KMS-11 (cell line): ENCODE data around the gene RCL1.

Experiments
- H2AFZ ChIP-seq: fragments of 200-600 bp; sonication (generic); 2 replicates; pipeline ENCODE4 v1.6.1; 2016; ENCODE audit warnings: antibody characterized with exemption, mixed run types, low read depth
- H3K27ac ChIP-seq: fragments of 200-600 bp; sonication (generic); 2 replicates; pipeline ENCODE4 v1.6.1; 2016; ENCODE audit warnings: mild to moderate bottlenecking, mixed run types
- H3K27me3 ChIP-seq: fragments of 200-600 bp; sonication (generic); 2 replicates; pipeline ENCODE4 v1.6.1; 2017; ENCODE audit warnings: mild to moderate bottlenecking, low read depth, mixed run types, moderate library complexity; ENCODE audit not compliant: insufficient read depth
- H3K36me3 ChIP-seq: fragments of 200-600 bp; sonication (generic); 2 replicates; pipeline ENCODE4 v1.6.1; 2017; ENCODE audit warnings: mild to moderate bottlenecking, mixed run types; ENCODE audit not compliant: insufficient read depth
- H3K4me1 ChIP-seq: fragments of 200-600 bp; sonication (generic); 2 replicates; pipeline ENCODE4 v1.6.1; 2016; ENCODE audit warnings: mild to moderate bottlenecking, low read depth, mixed run types; ENCODE audit not compliant: poor library complexity, severe bottlenecking
- H3K4me2 ChIP-seq: fragments of 200-600 bp; sonication (generic); 2 replicates; pipeline ENCODE4 v1.7.0; 2016; ENCODE audit warnings: mild to moderate bottlenecking, mixed run types
- H3K4me3 ChIP-seq: fragments of 200-600 bp; sonication (generic); IDR thresholded peaks from 2 replicates; pipeline ENCODE4 v1.6.1; 2017; ENCODE audit warnings: low read depth, low read length, mixed read lengths; ENCODE audit not compliant: insufficient read depth
- H3K79me2 ChIP-seq: fragments of 200-600 bp; sonication (generic); 2 replicates; pipeline ENCODE4 v1.6.1; 2016; ENCODE audit warnings: low read depth, mixed run types; ENCODE audit not compliant: insufficient read depth
- H3K9ac ChIP-seq: fragments of 200-600 bp; sonication (generic); 2 replicates; pipeline ENCODE4 v1.6.1; 2016; ENCODE audit warnings: mild to moderate bottlenecking, mixed run types
- H4K20me1 ChIP-seq: fragments of 200-600 bp; sonication (generic); 2 replicates; pipeline ENCODE4 v1.6.1; 2016; ENCODE audit warnings: mild to moderate bottlenecking, mixed run types; ENCODE audit not compliant: insufficient read depth
- CTCF ChIP-seq: fragments of 200-600 bp; sonication (generic); conservative IDR thresholded peaks from 2 replicates; pipeline ENCODE4 v1.6.1; 2017; ENCODE audit warnings: low read depth, mild to moderate bottlenecking, antibody characterized with exemption, low read length, moderate library complexity, mixed read lengths

The RCL1 gene

GRCh38 chr9:4796530-4796929, 3.8 kb downstream of the RCL1 start:
- Histone ChIP-seq H3K4me3 (no peak overlapping the region), H3K79me2 (peaks cover 84% of the 10 kb centered on the region), H3K9ac (no peak overlapping the region), H3K36me3 (no peaks in the 10 kb centered on the region), H3K27ac (no peak overlapping the region), H4K20me1 (peaks cover 21% of the 10 kb centered on the region), H2AFZ (no peak overlapping the region), H3K4me1 (peaks cover 40% of the 10 kb centered on the region), H3K27me3 (no peaks in the 10 kb centered on the region), H3K4me2 (no peak overlapping the region)
- no peak for TF ChIP-seq CTCF

- H2AFZ ChIP-seq: no peak overlapping the region
Observed at GRCh38 chr9:4796988-4797853, 4.5 kb downstream of the RCL1 start.

GRCh38 chr9:4797854-4798150, 5.1 kb downstream of the RCL1 start:
- no peak for TF ChIP-seq CTCF
- Histone ChIP-seq H3K79me2 (peaks cover 97% of the 10 kb centered on the region), H3K4me2 (0 out of 2 replicates have a peak overlapping the region, but pooled peaks have one; percentile 1), H4K20me1 (peaks cover 21% of the 10 kb centered on the region), H3K27ac (no peak overlapping the region), H3K9ac (no peak overlapping the region), H2AFZ (no peak overlapping the region), H3K27me3 (no peaks in the 10 kb centered on the region), H3K4me3 (no peak overlapping the region), H3K4me1 (peaks cover 40% of the 10 kb centered on the region), H3K36me3 (no peaks in the 10 kb centered on the region)

More at GRCh38 chr9:4796988-4797853, 4.5 kb downstream of the RCL1 start:
- Histone ChIP-seq H3K4me3 (no peak overlapping the region), H3K27ac (no peak overlapping the region), H3K4me2 (0 out of 2 replicates have a peak overlapping the region, but pooled peaks have one; percentile 1), H3K9ac (no peak overlapping the region), H3K79me2 (peaks cover 91% of the 10 kb centered on the region), H3K4me1 (peaks cover 40% of the 10 kb centered on the region), H3K27me3 (no peaks in the 10 kb centered on the region), H3K36me3 (no peaks in the 10 kb centered on the region), H4K20me1 (peaks cover 21% of the 10 kb centered on the region)
- TF ChIP-seq CTCF: peak; percentile 74

GRCh38 chr9:4798281-4799032, 5.7 kb downstream of the RCL1 start:
- Histone ChIP-seq H3K27ac (no peak overlapping the region), H2AFZ (no peak overlapping the region), H3K79me2 (peaks cover 98% of the 10 kb centered on the region), H3K4me1 (peaks cover 40% of the 10 kb centered on the region), H3K9ac (no peak overlapping the region), H3K36me3 (no peaks in the 10 kb centered on the region), H3K27me3 (no peaks in the 10 kb centered on the region), H4K20me1 (peaks cover 21% of the 10 kb centered on the region), H3K4me3 (no peak overlapping the region), H3K4me2 (0 out of 2 replicates have a peak overlapping the region, but pooled peaks have one; percentile 1)
- no peak for TF ChIP-seq CTCF
